ENCODE results near the gene PLEKHA5.

- TF ChIP-seq POLR2A (IDR thresholded peaks at IDR 0.05): no peak
- TF ChIP-seq, protein P1, sequence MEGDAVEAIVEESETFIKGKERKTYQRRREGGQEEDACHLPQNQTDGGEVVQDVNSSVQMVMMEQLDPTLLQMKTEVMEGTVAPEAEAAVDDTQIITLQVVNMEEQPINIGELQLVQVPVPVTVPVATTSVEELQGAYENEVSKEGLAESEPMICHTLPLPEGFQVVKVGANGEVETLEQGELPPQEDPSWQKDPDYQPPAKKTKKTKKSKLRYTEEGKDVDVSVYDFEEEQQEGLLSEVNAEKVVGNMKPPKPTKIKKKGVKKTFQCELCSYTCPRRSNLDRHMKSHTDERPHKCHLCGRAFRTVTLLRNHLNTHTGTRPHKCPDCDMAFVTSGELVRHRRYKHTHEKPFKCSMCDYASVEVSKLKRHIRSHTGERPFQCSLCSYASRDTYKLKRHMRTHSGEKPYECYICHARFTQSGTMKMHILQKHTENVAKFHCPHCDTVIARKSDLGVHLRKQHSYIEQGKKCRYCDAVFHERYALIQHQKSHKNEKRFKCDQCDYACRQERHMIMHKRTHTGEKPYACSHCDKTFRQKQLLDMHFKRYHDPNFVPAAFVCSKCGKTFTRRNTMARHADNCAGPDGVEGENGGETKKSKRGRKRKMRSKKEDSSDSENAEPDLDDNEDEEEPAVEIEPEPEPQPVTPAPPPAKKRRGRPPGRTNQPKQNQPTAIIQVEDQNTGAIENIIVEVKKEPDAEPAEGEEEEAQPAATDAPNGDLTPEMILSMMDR (IDR thresholded peaks at IDR 0.05): no peak
These were observed 10.1 kb upstream of the PLEKHA5 start for GRCh38 chr12:19119440-19119839.

Data from lower leg skin (tissue), 3 donors.